ENCODE measurements around the gene FASTK.

FASTK gene

GRCh38 chr7:151082141-151083070 is 1.8 kb upstream of the FASTK start:
- Histone ChIP-seq H3K36me3 (ENCODE audit: control insufficient read depth, insufficient read depth, low read length) (no peaks in the 10 kb centered on the region), H3K9ac (ENCODE audit: low read length) (peak overlapping the region; percentile 90), H3K9me3 (ENCODE audit: control insufficient read depth, low read length) (no peaks in the 10 kb centered on the region), H3K27me3 (ENCODE audit: control insufficient read depth, insufficient read depth, low read length) (no peaks in the 10 kb centered on the region), H3K4me1 (ENCODE audit: control insufficient read depth, insufficient read depth, low read length) (peaks cover 61% of the 10 kb centered on the region), H3K4me3 (ENCODE audit: low read length) (peak overlapping the region; percentile 97)

- H3K27me3 ChIP-seq (ENCODE audit: control insufficient read depth, insufficient read depth, low read length), result no peaks in the 10 kb centered on the region
- no peaks in the 10 kb centered on the region for H3K36me3 ChIP-seq (ENCODE audit: control insufficient read depth, insufficient read depth, low read length)
- no peaks in the 10 kb centered on the region for H3K9me3 ChIP-seq (ENCODE audit: control insufficient read depth, low read length)
- peaks cover 62% of the 10 kb centered on the region for H3K4me1 ChIP-seq (ENCODE audit: control insufficient read depth, insufficient read depth, low read length)
- peak overlapping the region; percentile 90 for H3K9ac ChIP-seq (ENCODE audit: low read length)
- peak overlapping the region; percentile 24 for H3K4me3 ChIP-seq (ENCODE audit: low read length)
Measured at GRCh38 chr7:151081170-151082101, 827 bp upstream of the FASTK start.

- H3K36me3 ChIP-seq (ENCODE audit: control insufficient read depth, insufficient read depth, low read length), result peaks cover 5% of the 10 kb centered on the region
- H3K9ac ChIP-seq (ENCODE audit: low read length), result peak overlapping the region; percentile 90
- H3K9me3 ChIP-seq (ENCODE audit: control insufficient read depth, low read length), result no peaks in the 10 kb centered on the region
- no peaks in the 10 kb centered on the region for H3K27me3 ChIP-seq (ENCODE audit: control insufficient read depth, insufficient read depth, low read length)
- peak overlapping the region; percentile 80 for H3K4me3 ChIP-seq (ENCODE audit: low read length)
- H3K4me1 ChIP-seq (ENCODE audit: control insufficient read depth, insufficient read depth, low read length), result peaks cover 54% of the 10 kb centered on the region
Measured at GRCh38 chr7:151080067-151080521, 515 bp downstream of the FASTK start.

- peaks cover 50% of the 10 kb centered on the region for H3K4me1 ChIP-seq (ENCODE audit: control insufficient read depth, insufficient read depth, low read length)
- H3K27me3 ChIP-seq (ENCODE audit: control insufficient read depth, insufficient read depth, low read length), result no peaks in the 10 kb centered on the region
- H3K36me3 ChIP-seq (ENCODE audit: control insufficient read depth, insufficient read depth, low read length), result peaks cover 11% of the 10 kb centered on the region
- no peaks in the 10 kb centered on the region for H3K9me3 ChIP-seq (ENCODE audit: control insufficient read depth, low read length)
- H3K9ac ChIP-seq (ENCODE audit: low read length), result peak overlapping the region; percentile 90
- peak overlapping the region; percentile 80 for H3K4me3 ChIP-seq (ENCODE audit: low read length)
Measured at GRCh38 chr7:151079199-151079910, 1.3 kb downstream of the FASTK start.

GRCh38 chr7:151078233-151079040 is 2.2 kb downstream of the FASTK start:
- no peak overlapping the region for H3K9ac ChIP-seq (ENCODE audit: low read length)
- peaks cover 45% of the 10 kb centered on the region for H3K4me1 ChIP-seq (ENCODE audit: control insufficient read depth, insufficient read depth, low read length)
- peaks cover 11% of the 10 kb centered on the region for H3K36me3 ChIP-seq (ENCODE audit: control insufficient read depth, insufficient read depth, low read length)
- H3K9me3 ChIP-seq (ENCODE audit: control insufficient read depth, low read length), result no peaks in the 10 kb centered on the region
- no peak overlapping the region for H3K4me3 ChIP-seq (ENCODE audit: low read length)
- no peaks in the 10 kb centered on the region for H3K27me3 ChIP-seq (ENCODE audit: control insufficient read depth, insufficient read depth, low read length)

GRCh38 chr7:151077705-151078232 is 2.8 kb downstream of the FASTK start:
- no peak overlapping the region for H3K4me3 ChIP-seq (ENCODE audit: low read length)
- H3K36me3 ChIP-seq (ENCODE audit: control insufficient read depth, insufficient read depth, low read length), result peaks cover 11% of the 10 kb centered on the region
- no peaks in the 10 kb centered on the region for H3K9me3 ChIP-seq (ENCODE audit: control insufficient read depth, low read length)
- no peak overlapping the region for H3K9ac ChIP-seq (ENCODE audit: low read length)
- H3K4me1 ChIP-seq (ENCODE audit: control insufficient read depth, insufficient read depth, low read length), result peaks cover 45% of the 10 kb centered on the region
- no peaks in the 10 kb centered on the region for H3K27me3 ChIP-seq (ENCODE audit: control insufficient read depth, insufficient read depth, low read length)

- no peak overlapping the region for H3K9ac ChIP-seq (ENCODE audit: low read length)
- no peak overlapping the region for H3K4me3 ChIP-seq (ENCODE audit: low read length)
- no peaks in the 10 kb centered on the region for H3K27me3 ChIP-seq (ENCODE audit: control insufficient read depth, insufficient read depth, low read length)
- H3K4me1 ChIP-seq (ENCODE audit: control insufficient read depth, insufficient read depth, low read length), result peaks cover 38% of the 10 kb centered on the region
- no peaks in the 10 kb centered on the region for H3K9me3 ChIP-seq (ENCODE audit: control insufficient read depth, low read length)
- H3K36me3 ChIP-seq (ENCODE audit: control insufficient read depth, insufficient read depth, low read length), result peaks cover 11% of the 10 kb centered on the region
Measured at GRCh38 chr7:151076863-151077704, 3.5 kb downstream of the FASTK start.

- Histone ChIP-seq H3K4me3 (ENCODE audit: low read length) (no peak overlapping the region), H3K27me3 (ENCODE audit: control insufficient read depth, insufficient read depth, low read length) (no peaks in the 10 kb centered on the region), H3K4me1 (ENCODE audit: control insufficient read depth, insufficient read depth, low read length) (peaks cover 27% of the 10 kb centered on the region), H3K36me3 (ENCODE audit: control insufficient read depth, insufficient read depth, low read length) (peaks cover 11% of the 10 kb centered on the region), H3K9me3 (ENCODE audit: control insufficient read depth, low read length) (no peaks in the 10 kb centered on the region), H3K9ac (ENCODE audit: low read length) (no peak overlapping the region)
Measured at GRCh38 chr7:151075978-151076426, 4.6 kb downstream of the FASTK start.

GRCh38 chr7:151075662-151075971 is 5.0 kb downstream of the FASTK start:
- Histone ChIP-seq H3K27me3 (ENCODE audit: control insufficient read depth, insufficient read depth, low read length) (no peaks in the 10 kb centered on the region), H3K9me3 (ENCODE audit: control insufficient read depth, low read length) (no peaks in the 10 kb centered on the region), H3K36me3 (ENCODE audit: control insufficient read depth, insufficient read depth, low read length) (peaks cover 11% of the 10 kb centered on the region), H3K9ac (ENCODE audit: low read length) (no peak overlapping the region), H3K4me3 (ENCODE audit: low read length) (no peak overlapping the region), H3K4me1 (ENCODE audit: control insufficient read depth, insufficient read depth, low read length) (peaks cover 24% of the 10 kb centered on the region)

- no peaks in the 10 kb centered on the region for H3K27me3 ChIP-seq (ENCODE audit: control insufficient read depth, insufficient read depth, low read length)
- H3K9me3 ChIP-seq (ENCODE audit: control insufficient read depth, low read length), result no peaks in the 10 kb centered on the region
- H3K9ac ChIP-seq (ENCODE audit: low read length), result no peak overlapping the region
- H3K4me1 ChIP-seq (ENCODE audit: control insufficient read depth, insufficient read depth, low read length), result peaks cover 23% of the 10 kb centered on the region
- H3K4me3 ChIP-seq (ENCODE audit: low read length), result no peak overlapping the region
- peaks cover 11% of the 10 kb centered on the region for H3K36me3 ChIP-seq (ENCODE audit: control insufficient read depth, insufficient read depth, low read length)
Measured at GRCh38 chr7:151074817-151075661, 5.6 kb downstream of the FASTK start.
